SIG-M5 treated with dmso at 0.1 percent for 504 hours (cell line): ENCODE results near the gene PKNOX2.

Experiments
- DNase-seq: peaks from one replicate; lab custom pipeline; 2025; ENCODE audit not compliant: unreplicated experiment; lab: John Stamatoyannopoulos, UW

The PKNOX2 gene

GRCh38 chr11:125280646-125281045 is 116.1 kb downstream of the PKNOX2 start:
- DNase-seq, result no peak

GRCh38 chr11:125281831-125282595 is 117.5 kb downstream of the PKNOX2 start:
- no peak for DNase-seq

- DNase-seq, result no peak
These were observed 118.0 kb downstream of the PKNOX2 start for GRCh38 chr11:125282596-125282914.

- DNase-seq, result no peak
These were observed 119.8 kb downstream of the PKNOX2 start for GRCh38 chr11:125284245-125284850.

GRCh38 chr11:125285844-125286243 is 121.3 kb downstream of the PKNOX2 start:
- DNase-seq, result no peak

- DNase-seq, result no peak
These were observed 121.9 kb downstream of the PKNOX2 start for GRCh38 chr11:125286486-125286885.

GRCh38 chr11:125287491-125288210 is 123.1 kb downstream of the PKNOX2 start:
- no peak for DNase-seq

GRCh38 chr11:125289419-125290098 is 125.0 kb downstream of the PKNOX2 start:
- DNase-seq, result no peak

GRCh38 chr11:125290263-125290662 is 125.7 kb downstream of the PKNOX2 start:
- DNase-seq, result no peak

GRCh38 chr11:125292100-125292499 is 127.5 kb downstream of the PKNOX2 start:
- no peak for DNase-seq

- DNase-seq, result no peak
These were observed 129.0 kb downstream of the PKNOX2 start for GRCh38 chr11:125293596-125293995.

- DNase-seq, result no peak
These were observed 131.4 kb downstream of the PKNOX2 start for GRCh38 chr11:125295931-125296330.

- no peak for DNase-seq
These were observed 132.9 kb downstream of the PKNOX2 start for GRCh38 chr11:125297346-125297915.

GRCh38 chr11:125299061-125299615 is 134.6 kb downstream of the PKNOX2 start:
- no peak for DNase-seq

GRCh38 chr11:125299821-125300220 is 135.3 kb downstream of the PKNOX2 start:
- DNase-seq, result no peak

GRCh38 chr11:125300791-125301218 is 136.3 kb downstream of the PKNOX2 start:
- DNase-seq, result peak; percentile 7

- no peak for DNase-seq
These were observed 136.8 kb downstream of the PKNOX2 start for GRCh38 chr11:125301346-125301745.

GRCh38 chr11:125303186-125303585 is 138.6 kb downstream of the PKNOX2 start:
- no peak for DNase-seq

GRCh38 chr11:125303694-125304093 is 139.1 kb downstream of the PKNOX2 start:
- no peak for DNase-seq

- DNase-seq, result no peak
These were observed 139.6 kb downstream of the PKNOX2 start for GRCh38 chr11:125304136-125304535.

- no peak for DNase-seq
These were observed 140.3 kb downstream of the PKNOX2 start for GRCh38 chr11:125304876-125305275.
